CD8-positive, alpha-beta memory T cell (primary cell): ENCODE data around the gene RPGRIP1L. TPM values are rescaled to one million over a fixed set of nuclear protein-coding genes. Genes with fewer than 3 reads are reported as not detected.

Source experiments
- CTCF ChIA-PET: fragments of 350-600 bp; sonication (Branson Sonifier 250); formaldehyde crosslinking; loops from one replicate; lab custom pipeline; 2021; ENCODE audit warnings: antibody characterized with exemption; lab: Charles Lee
- POLR2A ChIA-PET: fragments of 350-600 bp; sonication (Branson Sonifier 250); formaldehyde crosslinking; loops from one replicate; lab custom pipeline; 2021; ENCODE audit warnings: antibody characterized with exemption; lab: Charles Lee
- DNase-seq, 5 donors: peaks; one replicate each; pipeline versions ENCODE4 v3.0.0 to v3.0.0-alpha.2; 2020 to 2022; ENCODE audit warnings: mixed read lengths in 1 of 5
- H3K27ac ChIP-seq: one replicate; pipeline ENCODE4 v1.7.0; 2013; ENCODE audit warnings: low read depth, mild to moderate bottlenecking, low read length, moderate library complexity
- H3K27me3 ChIP-seq: 2 replicates; pipeline ENCODE4 v1.7.0; 2013; ENCODE audit warnings: low read length, mild to moderate bottlenecking; ENCODE audit not compliant: insufficient read depth, poor library complexity, severe bottlenecking
- H3K36me3 ChIP-seq: 2 replicates; pipeline ENCODE4 v1.7.0; 2013; ENCODE audit warnings: mild to moderate bottlenecking, low read length, moderate library complexity; ENCODE audit not compliant: insufficient read depth
- H3K4me1 ChIP-seq: 2 replicates; pipeline ENCODE4 v1.7.0; 2013; ENCODE audit warnings: mild to moderate bottlenecking, low read length, moderate library complexity; ENCODE audit not compliant: insufficient read depth
- H3K4me3 ChIP-seq: 2 replicates; pipeline ENCODE4 v1.7.0; 2013; ENCODE audit warnings: mild to moderate bottlenecking, low read length
- H3K9me3 ChIP-seq: 2 replicates; pipeline ENCODE4 v1.7.0; 2013; ENCODE audit warnings: mild to moderate bottlenecking, low read length
- H3K27ac Mint-ChIP-seq, 8 donors: one replicate each; pipeline ENCODE4 v1.8.0; 2020 to 2021; ENCODE audit warnings: mixed read lengths in 8 of 8, mild to moderate bottlenecking in 6 of 8, inconsistent platforms in 3 of 8, moderate library complexity in 3 of 8
- H3K27me3 Mint-ChIP-seq, 2 donors: one replicate each; pipeline ENCODE4 v1.8.0; 2020 to 2021; ENCODE audit warnings: mixed read lengths in 2 of 2, mild to moderate bottlenecking in 1 of 2, moderate library complexity in 1 of 2
- H3K36me3 Mint-ChIP-seq, 3 donors: one replicate each; pipeline ENCODE4 v1.8.0; 2020 to 2021; ENCODE audit warnings: mixed read lengths in 3 of 3, inconsistent platforms in 1 of 3, mild to moderate bottlenecking in 1 of 3
- H3K4me1 Mint-ChIP-seq, 3 donors: one replicate each; pipeline ENCODE4 v1.8.0; 2020 to 2021; ENCODE audit warnings: mixed read lengths in 3 of 3, inconsistent platforms in 1 of 3, mild to moderate bottlenecking in 1 of 3
- H3K4me3 Mint-ChIP-seq, 7 donors: one replicate each; pipeline ENCODE4 v1.8.0; 2020 to 2021; ENCODE audit warnings: mixed read lengths in 7 of 7, mild to moderate bottlenecking in 6 of 7, moderate library complexity in 4 of 7, inconsistent platforms in 2 of 7
- H3K9me3 Mint-ChIP-seq, 5 donors: one replicate each; pipeline ENCODE4 v1.8.0; 2020 to 2022; ENCODE audit warnings: mixed read lengths in 5 of 5, mild to moderate bottlenecking in 3 of 5, moderate library complexity in 2 of 5, inconsistent platforms in 1 of 5
- polyA plus RNA-seq: library from polyadenylated mRNA; unstranded; fragments of 300-500 nt; fragmentation: Illumina TruSeq; gene quantifications from one replicate; pipeline ENCODE4 v1.2.3, GENCODE V29; 2021
- total RNA-seq, 2 experiments: library from RNA; stranded (reverse); gene quantifications; one replicate each; pipeline ENCODE4 v1.2.3, GENCODE V29; 2021

RPGRIP1L gene
- total and polyA plus RNA-seq, 3 experiments from 2014 or later, result 3.0 to 9.8 (median 9.6) TPM

GRCh38 chr16:53643474-53643873, 60.2 kb downstream of the RPGRIP1L start:
- Histone ChIP-seq H3K27ac (no peak overlapping the region), H3K4me3 (no peak overlapping the region), H3K4me1 (no peaks in the 10 kb centered on the region), H3K27me3 (no peaks in the 10 kb centered on the region), H3K36me3 (no peaks in the 10 kb centered on the region), H3K9me3 (no peaks in the 10 kb centered on the region)
- H3K4me3 Mint-ChIP-seq, result no peak overlapping the region
- H3K36me3 Mint-ChIP-seq, result peaks cover 32 to 47% (median 42%) of the 10 kb centered on the region in 3 donors
- peaks cover 13 to 24% (median 18%) of the 10 kb centered on the region in 5 donors for H3K9me3 Mint-ChIP-seq
- no peaks in the 10 kb centered on the region for H3K4me1 Mint-ChIP-seq
- no peak for DNase-seq
- H3K27ac Mint-ChIP-seq, result peak overlapping the region in 1 of 8 donors; percentile 57
- ChIA-PET POLR2A (no interaction called here), CTCF (no interaction called here)
- no peaks in the 10 kb centered on the region for H3K27me3 Mint-ChIP-seq

DNA sequence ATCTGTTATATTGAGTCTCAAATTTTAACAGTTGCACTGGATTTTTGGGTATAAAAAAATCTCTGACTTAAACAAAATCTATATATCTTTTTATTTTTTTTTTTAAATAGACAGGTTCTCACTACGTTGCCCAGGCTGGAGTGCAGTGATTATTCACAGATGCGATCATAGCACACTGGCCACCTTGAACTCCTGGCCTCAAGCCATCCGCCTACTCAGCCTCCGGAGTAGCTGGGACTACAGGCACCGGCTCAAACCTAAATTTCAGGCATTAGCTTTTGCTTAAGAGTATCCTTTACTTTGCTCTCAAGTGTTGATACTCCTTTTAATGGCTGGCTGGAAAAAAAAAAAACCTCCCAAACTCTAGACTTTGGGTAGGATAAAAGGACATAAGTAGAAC, 61.6 kb downstream of the RPGRIP1L start:
- ChIA-PET POLR2A (no interaction called here), CTCF (no interaction called here)
- Histone ChIP-seq H3K9me3 (no peaks in the 10 kb centered on the region), H3K27ac (no peak overlapping the region), H3K4me3 (no peak overlapping the region), H3K36me3 (no peaks in the 10 kb centered on the region), H3K27me3 (no peaks in the 10 kb centered on the region), H3K4me1 (no peaks in the 10 kb centered on the region)
- no peak for DNase-seq
- H3K4me1 Mint-ChIP-seq, result no peaks in the 10 kb centered on the region
- no peak overlapping the region for H3K4me3 Mint-ChIP-seq
- no peaks in the 10 kb centered on the region for H3K27me3 Mint-ChIP-seq
- H3K36me3 Mint-ChIP-seq, result peaks cover 27 to 46% (median 41%) of the 10 kb centered on the region in 3 donors
- H3K27ac Mint-ChIP-seq, result no peak overlapping the region
- H3K9me3 Mint-ChIP-seq, result peaks cover 13 to 24% (median 18%) of the 10 kb centered on the region in 5 donors

- no peaks in the 10 kb centered on the region for H3K36me3 ChIP-seq
- H3K27me3 Mint-ChIP-seq, result no peaks in the 10 kb centered on the region
- H3K27ac ChIP-seq, result no peak overlapping the region
- no peaks in the 10 kb centered on the region for H3K9me3 ChIP-seq
- no peaks in the 10 kb centered on the region for H3K9me3 Mint-ChIP-seq
- H3K4me1 Mint-ChIP-seq, result no peaks in the 10 kb centered on the region
- no peak overlapping the region for H3K4me3 ChIP-seq
- POLR2A ChIA-PET, result no interaction called here
- H3K27ac Mint-ChIP-seq, result no peak overlapping the region
- CTCF ChIA-PET, result no interaction called here
- H3K27me3 ChIP-seq, result no peaks in the 10 kb centered on the region
- H3K36me3 Mint-ChIP-seq, result peaks cover 11 to 21% (median 17%) of the 10 kb centered on the region in 3 donors
- no peak for DNase-seq
- no peak overlapping the region for H3K4me3 Mint-ChIP-seq
- H3K4me1 ChIP-seq, result no peaks in the 10 kb centered on the region
These were observed 66.7 kb downstream of the RPGRIP1L start for GRCh38 chr16:53636978-53637377.

- ChIA-PET POLR2A (no interaction called here), CTCF (no interaction called here)
- H3K9me3 ChIP-seq, result no peaks in the 10 kb centered on the region
- Mint-ChIP-seq H3K27me3 (no peaks in the 10 kb centered on the region), H3K4me3 (no peak overlapping the region), H3K27ac (no peak overlapping the region), H3K36me3 (peaks cover 7 to 15% (median 9%) of the 10 kb centered on the region in 3 donors), H3K9me3 (no peaks in the 10 kb centered on the region), H3K4me1 (no peaks in the 10 kb centered on the region)
- no peaks in the 10 kb centered on the region for H3K27me3 ChIP-seq
- no peak for DNase-seq
- no peaks in the 10 kb centered on the region for H3K36me3 ChIP-seq
- no peak overlapping the region for H3K27ac ChIP-seq
- no peak overlapping the region for H3K4me3 ChIP-seq
- no peaks in the 10 kb centered on the region for H3K4me1 ChIP-seq
These were observed 71.1 kb downstream of the RPGRIP1L start for GRCh38 chr16:53632526-53632925.

GRCh38 chr16:53631236-53632025, 72.2 kb downstream of the RPGRIP1L start:
- CTCF ChIA-PET, result no interaction called here
- Histone ChIP-seq H3K9me3 (no peaks in the 10 kb centered on the region), H3K4me3 (no peak overlapping the region), H3K36me3 (no peaks in the 10 kb centered on the region), H3K27ac (no peak overlapping the region), H3K4me1 (no peaks in the 10 kb centered on the region), H3K27me3 (no peaks in the 10 kb centered on the region)
- DNase-seq, result no peak
- H3K9me3 Mint-ChIP-seq, result no peaks in the 10 kb centered on the region
- H3K4me3 Mint-ChIP-seq, result no peak overlapping the region
- no peaks in the 10 kb centered on the region for H3K27me3 Mint-ChIP-seq
- no peaks in the 10 kb centered on the region for H3K4me1 Mint-ChIP-seq
- H3K27ac Mint-ChIP-seq, result no peak overlapping the region
- POLR2A ChIA-PET, result no interaction called here
- H3K36me3 Mint-ChIP-seq, result peaks cover 5 to 10% (median 7%) of the 10 kb centered on the region in 3 donors

GRCh38 chr16:53629607-53630312, 73.9 kb downstream of the RPGRIP1L start:
- Histone ChIP-seq H3K9me3 (no peaks in the 10 kb centered on the region), H3K36me3 (no peaks in the 10 kb centered on the region), H3K4me1 (no peaks in the 10 kb centered on the region), H3K27ac (no peak overlapping the region), H3K4me3 (no peak overlapping the region), H3K27me3 (no peaks in the 10 kb centered on the region)
- DNase-seq, result no peak
- Mint-ChIP-seq H3K4me1 (no peaks in the 10 kb centered on the region), H3K4me3 (no peak overlapping the region), H3K27me3 (no peaks in the 10 kb centered on the region), H3K36me3 (peaks cover 4 to 6% (median 5%) of the 10 kb centered on the region in 3 donors), H3K9me3 (no peaks in the 10 kb centered on the region), H3K27ac (no peak overlapping the region)
- ChIA-PET POLR2A (no interaction called here), CTCF (no interaction called here)

DNA sequence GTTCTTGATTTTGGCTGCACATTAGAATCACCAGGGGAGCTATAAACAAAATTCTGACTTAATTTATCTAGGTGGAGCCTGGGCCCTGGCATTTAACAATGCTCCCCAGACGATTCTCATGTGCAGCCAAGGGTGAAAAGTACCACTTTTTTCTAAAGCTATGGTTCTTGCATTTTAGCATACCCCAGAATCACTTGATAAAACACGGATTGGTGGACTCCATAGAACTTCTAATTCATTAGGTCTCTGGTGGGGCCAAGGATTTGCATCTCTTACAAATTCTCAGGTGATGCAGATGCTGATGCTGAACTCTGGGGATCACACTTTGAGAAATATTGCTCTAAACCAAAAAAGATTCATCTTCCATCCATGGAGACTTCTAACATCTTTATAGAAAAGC, 74.5 kb downstream of the RPGRIP1L start:
- H3K27ac ChIP-seq, result no peak overlapping the region
- peaks cover 0 to 4% (median 0%) of the 10 kb centered on the region in 3 donors for H3K36me3 Mint-ChIP-seq
- no peak for DNase-seq
- CTCF ChIA-PET, result no interaction called here
- H3K4me1 Mint-ChIP-seq, result no peaks in the 10 kb centered on the region
- H3K27ac Mint-ChIP-seq, result no peak overlapping the region
- no peaks in the 10 kb centered on the region for H3K9me3 ChIP-seq
- no peaks in the 10 kb centered on the region for H3K36me3 ChIP-seq
- POLR2A ChIA-PET, result no interaction called here
- no peaks in the 10 kb centered on the region for H3K4me1 ChIP-seq
- no peaks in the 10 kb centered on the region for H3K27me3 Mint-ChIP-seq
- H3K27me3 ChIP-seq, result no peaks in the 10 kb centered on the region
- no peak overlapping the region for H3K4me3 ChIP-seq
- no peak overlapping the region for H3K4me3 Mint-ChIP-seq
- no peaks in the 10 kb centered on the region for H3K9me3 Mint-ChIP-seq

- no peaks in the 10 kb centered on the region for H3K27me3 ChIP-seq
- no peaks in the 10 kb centered on the region for H3K4me1 ChIP-seq
- Mint-ChIP-seq H3K36me3 (peaks cover 0 to 5% (median 0%) of the 10 kb centered on the region in 3 donors), H3K9me3 (no peaks in the 10 kb centered on the region), H3K27ac (no peak overlapping the region), H3K4me3 (no peak overlapping the region), H3K4me1 (no peaks in the 10 kb centered on the region), H3K27me3 (no peaks in the 10 kb centered on the region)
- POLR2A ChIA-PET, result no interaction called here
- CTCF ChIA-PET, result no interaction called here
- no peak overlapping the region for H3K27ac ChIP-seq
- H3K4me3 ChIP-seq, result no peak overlapping the region
- H3K9me3 ChIP-seq, result no peaks in the 10 kb centered on the region
- DNase-seq, result no peak
- no peaks in the 10 kb centered on the region for H3K36me3 ChIP-seq
These were observed 76.8 kb downstream of the RPGRIP1L start for GRCh38 chr16:53626811-53627210.
